SK-N-MC (cell line): Measurements from ENCODE around the gene CCSAP.

ENCODE experiments used
- EZH2 ChIP-seq: fragments of 200-600 bp; sonication (generic); IDR thresholded peaks from one replicate; pipeline ENCODE4 v1.6.1; 2017; ENCODE audit warnings: antibody characterized with exemption
- FOXP2 ChIP-seq: optimal IDR thresholded peaks from 2 replicates; pipeline ENCODE3; 2011; ENCODE audit warnings: mild to moderate bottlenecking, moderate library complexity; ENCODE audit not compliant: insufficient read depth; ENCODE audit errors: extremely low read length, control extremely low read depth
- POLR2AphosphoS5 ChIP-seq: IDR thresholded peaks from 2 replicates; pipeline ENCODE4 v1.6.1; 2012; ENCODE audit warnings: mild to moderate bottlenecking, low read depth, low read length, borderline replicate concordance

DNA sequence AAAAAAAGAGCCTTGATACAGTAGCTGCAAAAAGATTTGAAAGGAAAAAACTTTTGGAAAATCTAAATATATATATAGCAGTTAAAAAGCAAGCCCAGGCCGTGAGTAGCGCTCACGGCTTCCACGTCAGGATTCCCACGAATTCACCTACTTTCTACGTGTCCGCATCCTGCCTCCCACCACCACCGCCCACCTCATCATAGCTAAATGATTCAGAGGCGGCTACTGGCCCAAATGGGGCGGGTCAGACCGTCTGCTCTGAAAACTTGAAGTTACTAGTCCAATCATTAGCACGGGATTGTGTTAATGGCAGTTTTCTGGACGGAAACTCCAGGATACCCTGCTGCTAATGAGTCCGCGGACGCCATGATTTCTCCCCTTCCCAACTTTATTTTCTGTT lies 1.3 kb upstream of the CCSAP start:
- TF ChIP-seq EZH2 (no peak), POLR2AphosphoS5 (no peak), FOXP2 (no peak)
